Panc1 (cell line): ENCODE measurements around the gene SERPINB2. TPM values are rescaled to one million over a fixed set of nuclear protein-coding genes. Genes with fewer than 3 reads are reported as not detected.

Experiments used
- ATAC-seq: fragments of 200-7000 bp; cut with Tn5 transposase; 2 replicates; pipeline ENCODE4 v1.9.1; 2020; ENCODE audit warnings: mild to moderate bottlenecking, moderate library complexity
- BruUV-seq: library from RNA; stranded (reverse); fragments of 400-500 nt; replicated peaks from 2 replicates; lab custom pipeline; 2021; lab: Mats Ljungman, UMichigan
- CTCF ChIA-PET: fragments of 300-600 bp; sonication (Branson Sonifier 250); formaldehyde crosslinking; loops from one replicate; lab custom pipeline; 2022; ENCODE audit warnings: antibody characterized with exemption; lab: Charles Lee
- POLR2A ChIA-PET: fragments of 300-600 bp; sonication (Branson Sonifier 250); formaldehyde crosslinking; loops from one replicate; lab custom pipeline; 2022; ENCODE audit warnings: antibody characterized with exemption; lab: Charles Lee
- DNase-seq: peaks from one replicate; pipeline ENCODE4 v3.0.0-alpha.2; 2010; ENCODE audit warnings: low read depth, low spot score
- H3K27ac ChIP-seq: 2 replicates; pipeline ENCODE4 v1.5.1; 2011; ENCODE audit warnings: mild to moderate bottlenecking, low read length, inconsistent platforms
- H3K27me3 ChIP-seq: fragments of 200-500 bp; sonication (Bioruptor generic); 2 replicates; pipeline ENCODE4 v1.6.0; 2014; ENCODE audit warnings: low read length, inconsistent platforms; ENCODE audit not compliant: control insufficient read depth, insufficient read depth
- H3K36me3 ChIP-seq: fragments of 200-500 bp; sonication (Bioruptor generic); 2 replicates; pipeline ENCODE4 v1.5.1; 2014; ENCODE audit warnings: inconsistent platforms, mild to moderate bottlenecking, low read length, moderate library complexity; ENCODE audit not compliant: control insufficient read depth, insufficient read depth
- H3K4me1 ChIP-seq: 2 replicates; pipeline ENCODE4 v1.5.1; 2011; ENCODE audit warnings: inconsistent platforms, mild to moderate bottlenecking, low read length, moderate library complexity; ENCODE audit not compliant: control insufficient read depth, insufficient read depth
- H3K4me3 ChIP-seq, 2 experiments: 2 replicates each; pipeline ENCODE4 v1.5.1; 2011 to 2012; ENCODE audit warnings: low read depth in 2 of 2, low read length in 2 of 2, mild to moderate bottlenecking in 2 of 2, inconsistent platforms in 1 of 2, moderate library complexity in 1 of 2
- H3K9me3 ChIP-seq: fragments of 200-500 bp; sonication (Bioruptor generic); 2 replicates; pipeline ENCODE4 v1.5.1; 2014; ENCODE audit warnings: low read depth, mild to moderate bottlenecking, inconsistent platforms, low read length, moderate library complexity; ENCODE audit not compliant: control insufficient read depth, insufficient read depth
- POLR2AphosphoS5 ChIP-seq: IDR thresholded peaks from 2 replicates; pipeline ENCODE4 v1.6.1; 2012; ENCODE audit warnings: mild to moderate bottlenecking, low read depth, low read length, moderate library complexity
- SIN3A ChIP-seq: IDR thresholded peaks from 2 replicates; pipeline ENCODE4 v1.6.1; 2012; ENCODE audit warnings: low read depth, mild to moderate bottlenecking, low read length, moderate library complexity, borderline replicate concordance; ENCODE audit not compliant: insufficient read depth
- TCF7L2 ChIP-seq: IDR thresholded peaks from 2 replicates; pipeline ENCODE4 v1.6.1; 2011; ENCODE audit warnings: mild to moderate bottlenecking, low read depth, low read length, inconsistent platforms
- in situ Hi-C: cut with HindIII; loops from 2 replicates; pipeline ENCODE4 v1.10.0; 2016; ENCODE audit warnings: low sequenced_read_pairs, low pct_unique_long_range_greater_than_20kb
- intact Hi-C: fragments of 100-400 bp; cut with micrococcal nuclease; formaldehyde crosslinking; loops from one replicate; pipeline ENCODE4 v1.10.0; 2022; ENCODE audit not compliant: unreplicated experiment
- total RNA-seq: library from RNA; stranded (reverse); gene quantifications from one replicate; pipeline ENCODE4 v1.2.1, GENCODE V29; 2021; ENCODE audit not compliant: unreplicated experiment
- TF ChIP-seq, protein P1 (sequence below), 2 experiments: IDR thresholded peaks; 2 replicates each; pipeline ENCODE4 v1.6.1; 2011 to 2012; ENCODE audit warnings: low read depth in 2 of 2, control low read depth in 1 of 2, low read length in 1 of 2, mild to moderate bottlenecking in 1 of 2, moderate library complexity in 1 of 2; ENCODE audit not compliant: insufficient read depth in 1 of 2
- TF ChIP-seq, protein P2 (sequence below): fragments of 450-650 bp; IDR thresholded peaks from 2 replicates; pipeline ENCODE4 v1.5.1; 2017; ENCODE audit warnings: mild to moderate bottlenecking

SERPINB2 gene
- total RNA-seq, 1 experiment from 2014 or later = not detected

DNA sequence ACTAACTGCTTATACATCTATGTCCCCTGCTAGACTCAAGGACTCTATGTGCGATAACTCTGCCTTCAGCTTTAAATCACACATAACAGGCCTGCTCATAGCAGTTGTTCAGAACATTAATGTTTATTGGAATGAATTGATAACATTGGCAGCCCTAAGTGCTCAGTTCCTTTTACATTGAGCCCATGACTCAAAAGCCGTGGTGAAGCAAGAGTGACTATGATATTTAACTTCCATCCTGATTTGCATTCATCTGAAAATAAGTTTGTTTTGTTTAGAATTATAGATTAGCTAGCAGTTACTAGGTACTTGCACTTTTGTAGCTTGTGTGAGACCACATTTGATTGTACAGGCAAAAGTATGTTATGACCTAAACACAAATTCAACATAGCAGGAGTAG, 34.5 kb downstream of the SERPINB2 start:
- ATAC-seq (no peak), DNase-seq (no peak)
- no TSS peak for BruUV-seq
- ChIA-PET CTCF (no interaction called here), POLR2A (no interaction called here)
- no peaks in the 10 kb centered on the region for H3K4me1 ChIP-seq
- H3K36me3 ChIP-seq = no peaks in the 10 kb centered on the region
- in situ Hi-C loops (no loop called here), intact Hi-C loops (no loop called here)
- no peak overlapping the region for H3K27ac ChIP-seq
- H3K4me3 ChIP-seq = no peak overlapping the region
- TF ChIP-seq, protein P1, sequence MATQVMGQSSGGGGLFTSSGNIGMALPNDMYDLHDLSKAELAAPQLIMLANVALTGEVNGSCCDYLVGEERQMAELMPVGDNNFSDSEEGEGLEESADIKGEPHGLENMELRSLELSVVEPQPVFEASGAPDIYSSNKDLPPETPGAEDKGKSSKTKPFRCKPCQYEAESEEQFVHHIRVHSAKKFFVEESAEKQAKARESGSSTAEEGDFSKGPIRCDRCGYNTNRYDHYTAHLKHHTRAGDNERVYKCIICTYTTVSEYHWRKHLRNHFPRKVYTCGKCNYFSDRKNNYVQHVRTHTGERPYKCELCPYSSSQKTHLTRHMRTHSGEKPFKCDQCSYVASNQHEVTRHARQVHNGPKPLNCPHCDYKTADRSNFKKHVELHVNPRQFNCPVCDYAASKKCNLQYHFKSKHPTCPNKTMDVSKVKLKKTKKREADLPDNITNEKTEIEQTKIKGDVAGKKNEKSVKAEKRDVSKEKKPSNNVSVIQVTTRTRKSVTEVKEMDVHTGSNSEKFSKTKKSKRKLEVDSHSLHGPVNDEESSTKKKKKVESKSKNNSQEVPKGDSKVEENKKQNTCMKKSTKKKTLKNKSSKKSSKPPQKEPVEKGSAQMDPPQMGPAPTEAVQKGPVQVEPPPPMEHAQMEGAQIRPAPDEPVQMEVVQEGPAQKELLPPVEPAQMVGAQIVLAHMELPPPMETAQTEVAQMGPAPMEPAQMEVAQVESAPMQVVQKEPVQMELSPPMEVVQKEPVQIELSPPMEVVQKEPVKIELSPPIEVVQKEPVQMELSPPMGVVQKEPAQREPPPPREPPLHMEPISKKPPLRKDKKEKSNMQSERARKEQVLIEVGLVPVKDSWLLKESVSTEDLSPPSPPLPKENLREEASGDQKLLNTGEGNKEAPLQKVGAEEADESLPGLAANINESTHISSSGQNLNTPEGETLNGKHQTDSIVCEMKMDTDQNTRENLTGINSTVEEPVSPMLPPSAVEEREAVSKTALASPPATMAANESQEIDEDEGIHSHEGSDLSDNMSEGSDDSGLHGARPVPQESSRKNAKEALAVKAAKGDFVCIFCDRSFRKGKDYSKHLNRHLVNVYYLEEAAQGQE (IDR thresholded peaks at IDR 0.05; ENCODE audit: insufficient read depth in 1 of 2, low read depth in 2 of 2, low read length in 1 of 2) = no peak
- TF ChIP-seq TCF7L2 (no peak), SIN3A (no peak), POLR2AphosphoS5 (no peak)
- TF ChIP-seq, protein P2, sequence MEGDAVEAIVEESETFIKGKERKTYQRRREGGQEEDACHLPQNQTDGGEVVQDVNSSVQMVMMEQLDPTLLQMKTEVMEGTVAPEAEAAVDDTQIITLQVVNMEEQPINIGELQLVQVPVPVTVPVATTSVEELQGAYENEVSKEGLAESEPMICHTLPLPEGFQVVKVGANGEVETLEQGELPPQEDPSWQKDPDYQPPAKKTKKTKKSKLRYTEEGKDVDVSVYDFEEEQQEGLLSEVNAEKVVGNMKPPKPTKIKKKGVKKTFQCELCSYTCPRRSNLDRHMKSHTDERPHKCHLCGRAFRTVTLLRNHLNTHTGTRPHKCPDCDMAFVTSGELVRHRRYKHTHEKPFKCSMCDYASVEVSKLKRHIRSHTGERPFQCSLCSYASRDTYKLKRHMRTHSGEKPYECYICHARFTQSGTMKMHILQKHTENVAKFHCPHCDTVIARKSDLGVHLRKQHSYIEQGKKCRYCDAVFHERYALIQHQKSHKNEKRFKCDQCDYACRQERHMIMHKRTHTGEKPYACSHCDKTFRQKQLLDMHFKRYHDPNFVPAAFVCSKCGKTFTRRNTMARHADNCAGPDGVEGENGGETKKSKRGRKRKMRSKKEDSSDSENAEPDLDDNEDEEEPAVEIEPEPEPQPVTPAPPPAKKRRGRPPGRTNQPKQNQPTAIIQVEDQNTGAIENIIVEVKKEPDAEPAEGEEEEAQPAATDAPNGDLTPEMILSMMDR = no peak
- H3K27me3 ChIP-seq = no peaks in the 10 kb centered on the region
- no peaks in the 10 kb centered on the region for H3K9me3 ChIP-seq

DNA sequence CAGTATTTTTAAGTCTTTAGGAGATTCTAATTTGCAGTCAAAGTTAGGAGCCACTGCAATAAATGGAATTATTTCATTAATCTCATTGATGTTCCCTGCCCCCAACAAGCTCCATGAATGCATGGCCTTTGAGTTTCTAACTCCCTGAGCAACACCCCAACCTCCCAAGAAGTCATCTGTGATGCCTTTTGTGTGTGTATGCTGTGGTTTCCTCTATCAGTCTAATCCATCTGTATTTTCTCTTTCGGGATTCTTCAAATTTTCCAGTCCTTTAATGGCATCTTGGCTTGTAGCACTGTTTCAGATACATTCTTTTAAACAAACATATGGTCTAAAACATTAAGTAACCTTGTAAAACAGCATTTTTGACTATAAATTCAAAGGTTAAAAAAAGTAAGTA, 37.0 kb downstream of the SERPINB2 start:
- Histone ChIP-seq H3K9me3 (no peaks in the 10 kb centered on the region), H3K27me3 (no peaks in the 10 kb centered on the region), H3K4me1 (no peaks in the 10 kb centered on the region), H3K36me3 (no peaks in the 10 kb centered on the region), H3K4me3 (no peak overlapping the region), H3K27ac (no peak overlapping the region)
- ATAC-seq = no peak
- BruUV-seq = no TSS peak
- ChIA-PET POLR2A (no interaction called here), CTCF (no interaction called here)
- intact Hi-C loops (no loop called here), in situ Hi-C loops (no loop called here)
- no peak for DNase-seq
- TF ChIP-seq SIN3A = no peak
- TF ChIP-seq, protein P1 (IDR thresholded peaks at IDR 0.05; ENCODE audit: insufficient read depth in 1 of 2, low read depth in 2 of 2, low read length in 1 of 2) = no peak
- TF ChIP-seq TCF7L2 = no peak
- no peak for TF ChIP-seq POLR2AphosphoS5
- TF ChIP-seq, protein P2 = no peak
